Body of pancreas (tissue), 4 donors: ENCODE results near the gene ACTN1.

Experiments
- CTCF ChIP-seq, 7 experiments: fragments of 450-650 bp in 4 of 7; fragments of 200-600 bp in 3 of 7; sonication (generic) in 3 of 7; IDR thresholded peaks; one replicate each; pipeline ENCODE4 v1.5.1; 2016 to 2019; ENCODE audit warnings: antibody characterized with exemption in 7 of 7
- POLR2A ChIP-seq, 3 donors: fragments of 450-650 bp; IDR thresholded peaks; one replicate each; pipeline ENCODE4 v1.6.1; 2016; ENCODE audit warnings: antibody characterized with exemption in 3 of 3, mild to moderate bottlenecking in 2 of 3

- TF ChIP-seq POLR2A (IDR thresholded peaks at IDR 0.05) = no peak
- TF ChIP-seq CTCF (IDR thresholded peaks at IDR 0.05) = no peak
These were observed 29.0 kb downstream of the ACTN1 start for GRCh38 chr14:68950111-68950510.
